ENCODE results near the gene SMARCC1.
A peak's percentile ranks its signal among the peaks of the same experiment; 100 is the strongest.

SMARCC1 gene

GRCh38 chr3:47588053-47588452, 193.6 kb downstream of the SMARCC1 start:
- no peak for DNase-seq (ENCODE audit: low read depth in 2 of 2)

GRCh38 chr3:47586746-47587145, 194.9 kb downstream of the SMARCC1 start:
- DNase-seq (ENCODE audit: low read depth in 2 of 2), result no peak

- no peak for DNase-seq (ENCODE audit: low read depth in 2 of 2)
Measured at GRCh38 chr3:47583320-47584075, 198.2 kb downstream of the SMARCC1 start.

GRCh38 chr3:47581835-47582234, 199.9 kb downstream of the SMARCC1 start:
- DNase-seq (ENCODE audit: low read depth in 2 of 2), result no peak

GRCh38 chr3:47581422-47581821, 200.3 kb downstream of the SMARCC1 start:
- no peak for DNase-seq (ENCODE audit: low read depth in 2 of 2)

GRCh38 chr3:47580481-47580880, 201.2 kb downstream of the SMARCC1 start:
- DNase-seq (ENCODE audit: low read depth in 2 of 2), result no peak

- no peak for DNase-seq (ENCODE audit: low read depth in 2 of 2)
Measured at GRCh38 chr3:47579875-47580274, 201.8 kb downstream of the SMARCC1 start.

GRCh38 chr3:47578691-47579632, 202.7 kb downstream of the SMARCC1 start, which contains the start of gene CSPG5:
TSS of gene CSPG5 (minus strand) at chr3:47578865. CDS start at chr3:47578693, 172 bp downstream.
- DNase-seq (ENCODE audit: low read depth in 2 of 2), result no peak

GRCh38 chr3:47578119-47578632, 203.5 kb downstream of the SMARCC1 start:
- DNase-seq (ENCODE audit: low read depth in 2 of 2), result peak in 1 of 2 donors; percentile 23

GRCh38 chr3:47577583-47578118, 204.0 kb downstream of the SMARCC1 start:
- DNase-seq (ENCODE audit: low read depth in 2 of 2), result no peak

- no peak for DNase-seq (ENCODE audit: low read depth in 2 of 2)
Measured at GRCh38 chr3:47573190-47574172, 208.2 kb downstream of the SMARCC1 start.

- no peak for DNase-seq (ENCODE audit: low read depth in 2 of 2)
Measured at GRCh38 chr3:47571391-47572175, 210.1 kb downstream of the SMARCC1 start.

- DNase-seq (ENCODE audit: low read depth in 2 of 2), result no peak
Measured at GRCh38 chr3:47568901-47569300, 212.8 kb downstream of the SMARCC1 start.

- DNase-seq (ENCODE audit: low read depth in 2 of 2), result no peak
Measured at GRCh38 chr3:47567149-47567548, 214.5 kb downstream of the SMARCC1 start.

- DNase-seq (ENCODE audit: low read depth in 2 of 2), result no peak
Measured at GRCh38 chr3:47566667-47567066, 215.0 kb downstream of the SMARCC1 start.

- no peak for DNase-seq (ENCODE audit: low read depth in 2 of 2)
Measured at GRCh38 chr3:47565734-47566550, 215.8 kb downstream of the SMARCC1 start.

GRCh38 chr3:47556351-47556750, 225.3 kb downstream of the SMARCC1 start:
- no peak for DNase-seq (ENCODE audit: low read depth in 2 of 2)

GRCh38 chr3:47554335-47554734, 227.4 kb downstream of the SMARCC1 start:
- DNase-seq (ENCODE audit: low read depth in 2 of 2), result no peak

- no peak for DNase-seq (ENCODE audit: low read depth in 2 of 2)
Measured at GRCh38 chr3:47553407-47553806, 228.3 kb downstream of the SMARCC1 start.

Data from stimulated activated CD8-positive, alpha-beta memory T cell treated with anti-CD3 and anti-CD28 coated beads, Interleukin-15, amount 100 ng/mL, for 4 hours (primary cell).